Measurements from ENCODE around the gene GLI3. TPM values are rescaled to one million over a fixed set of nuclear protein-coding genes. Genes with fewer than 3 reads are reported as not detected.

Gene GLI3
- total RNA-seq, 2 donors from 2014 or later, result 9.2 to 14.7 TPM

- no peak overlapping the region for H3K27ac ChIP-seq
Observed at GRCh38 chr7:42110333-42110732, 126.7 kb downstream of the GLI3 start.

GRCh38 chr7:42108803-42109528 lies 128.0 kb downstream of the GLI3 start:
- H3K4me1 ChIP-seq (replicated peaks), result no peaks in the 10 kb centered on the region
- intact Hi-C loops (cut with DNase I), result no loop called here
- WGBS, result 85% methylated on average over 7 of the region's 7 CpGs
- no peaks in the 10 kb centered on the region for H3K9me3 ChIP-seq
- H3K4me3 ChIP-seq, result no peak overlapping the region
- no peak overlapping the region for H3K27ac ChIP-seq
- no peaks in the 10 kb centered on the region for H3K36me3 ChIP-seq
- TF ChIP-seq POLR2A (IDR thresholded peaks at IDR 0.05) (no peak), POLR2AphosphoS5 (IDR thresholded peaks at IDR 0.05) (no peak), CTCF (IDR thresholded peaks at IDR 0.05) (no peak)
- H3K27me3 ChIP-seq (replicated peaks; ENCODE audit: insufficient read depth), result no peaks in the 10 kb centered on the region
- no peak for DNase-seq (ENCODE audit: low spot score)

More at GRCh38 chr7:42110333-42110732, 126.7 kb downstream of the GLI3 start:
- no peak for DNase-seq (ENCODE audit: low spot score)
- H3K36me3 ChIP-seq, result no peaks in the 10 kb centered on the region
- TF ChIP-seq POLR2A (IDR thresholded peaks at IDR 0.05), result no peak
- TF ChIP-seq CTCF (IDR thresholded peaks at IDR 0.05), result no peak
- TF ChIP-seq POLR2AphosphoS5 (IDR thresholded peaks at IDR 0.05), result no peak
- H3K27me3 ChIP-seq (replicated peaks; ENCODE audit: insufficient read depth), result no peaks in the 10 kb centered on the region
- H3K9me3 ChIP-seq, result no peaks in the 10 kb centered on the region
- intact Hi-C loops (cut with DNase I), result no loop called here
- WGBS, result 91% methylated on average over 5 of the region's 5 CpGs
- no peak overlapping the region for H3K4me3 ChIP-seq
- H3K4me1 ChIP-seq (replicated peaks), result no peaks in the 10 kb centered on the region

GRCh38 chr7:42107484-42108240 lies 129.3 kb downstream of the GLI3 start:
- no peak for TF ChIP-seq CTCF (IDR thresholded peaks at IDR 0.05)
- TF ChIP-seq POLR2A (IDR thresholded peaks at IDR 0.05), result no peak
- TF ChIP-seq POLR2AphosphoS5 (IDR thresholded peaks at IDR 0.05), result no peak
- intact Hi-C loops (cut with DNase I), result no loop called here
- Histone ChIP-seq H3K27ac (no peak overlapping the region), H3K27me3 (replicated peaks; ENCODE audit: insufficient read depth) (no peaks in the 10 kb centered on the region), H3K4me3 (no peak overlapping the region), H3K9me3 (no peaks in the 10 kb centered on the region), H3K36me3 (no peaks in the 10 kb centered on the region), H3K4me1 (replicated peaks) (no peaks in the 10 kb centered on the region)
- DNase-seq (ENCODE audit: low spot score), result no peak
- WGBS, result 70% methylated on average over 10 of the region's 10 CpGs

- Histone ChIP-seq H3K4me1 (replicated peaks) (no peaks in the 10 kb centered on the region), H3K4me3 (no peak overlapping the region), H3K27me3 (replicated peaks; ENCODE audit: insufficient read depth) (no peaks in the 10 kb centered on the region), H3K9me3 (no peaks in the 10 kb centered on the region), H3K36me3 (no peaks in the 10 kb centered on the region), H3K27ac (no peak overlapping the region)
- 80% methylated on average over 3 of the region's 3 CpGs for WGBS
- no peak for DNase-seq (ENCODE audit: low spot score)
- no peak for TF ChIP-seq CTCF (IDR thresholded peaks at IDR 0.05)
- no peak for TF ChIP-seq POLR2A (IDR thresholded peaks at IDR 0.05)
- TF ChIP-seq POLR2AphosphoS5 (IDR thresholded peaks at IDR 0.05), result no peak
- intact Hi-C loops (cut with DNase I), result no loop called here
Observed at GRCh38 chr7:42106562-42106961, 130.4 kb downstream of the GLI3 start.
